ENCODE results near the gene ERP44.

DNA sequence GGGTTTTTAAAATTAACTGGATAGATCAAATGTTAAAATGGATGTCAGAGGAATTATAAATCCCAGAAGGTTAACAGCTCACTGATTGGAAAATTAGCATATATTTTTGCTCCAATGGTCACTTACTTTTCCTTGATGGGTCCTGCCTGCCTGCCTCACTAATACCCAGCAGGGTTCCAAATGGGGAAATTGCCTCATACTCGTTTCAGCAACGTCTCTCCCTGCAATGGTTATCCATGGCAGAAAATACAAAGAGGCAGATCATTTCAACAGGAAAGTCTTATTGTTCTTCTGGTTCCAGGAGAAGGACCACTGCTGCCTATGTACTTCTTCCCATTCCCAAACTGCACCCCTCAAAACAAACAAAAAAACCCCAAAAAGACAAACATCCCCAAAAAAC, 71.3 kb downstream of the ERP44 start:
- TF ChIP-seq, protein P1, sequence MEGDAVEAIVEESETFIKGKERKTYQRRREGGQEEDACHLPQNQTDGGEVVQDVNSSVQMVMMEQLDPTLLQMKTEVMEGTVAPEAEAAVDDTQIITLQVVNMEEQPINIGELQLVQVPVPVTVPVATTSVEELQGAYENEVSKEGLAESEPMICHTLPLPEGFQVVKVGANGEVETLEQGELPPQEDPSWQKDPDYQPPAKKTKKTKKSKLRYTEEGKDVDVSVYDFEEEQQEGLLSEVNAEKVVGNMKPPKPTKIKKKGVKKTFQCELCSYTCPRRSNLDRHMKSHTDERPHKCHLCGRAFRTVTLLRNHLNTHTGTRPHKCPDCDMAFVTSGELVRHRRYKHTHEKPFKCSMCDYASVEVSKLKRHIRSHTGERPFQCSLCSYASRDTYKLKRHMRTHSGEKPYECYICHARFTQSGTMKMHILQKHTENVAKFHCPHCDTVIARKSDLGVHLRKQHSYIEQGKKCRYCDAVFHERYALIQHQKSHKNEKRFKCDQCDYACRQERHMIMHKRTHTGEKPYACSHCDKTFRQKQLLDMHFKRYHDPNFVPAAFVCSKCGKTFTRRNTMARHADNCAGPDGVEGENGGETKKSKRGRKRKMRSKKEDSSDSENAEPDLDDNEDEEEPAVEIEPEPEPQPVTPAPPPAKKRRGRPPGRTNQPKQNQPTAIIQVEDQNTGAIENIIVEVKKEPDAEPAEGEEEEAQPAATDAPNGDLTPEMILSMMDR (IDR thresholded peaks at IDR 0.05; ENCODE audit: low read depth, low read length), result no peak
- no peak for TF ChIP-seq POLR2A (IDR thresholded peaks at IDR 0.05; ENCODE audit: extremely low read depth, insufficient read length)
- TF ChIP-seq, protein P2, sequence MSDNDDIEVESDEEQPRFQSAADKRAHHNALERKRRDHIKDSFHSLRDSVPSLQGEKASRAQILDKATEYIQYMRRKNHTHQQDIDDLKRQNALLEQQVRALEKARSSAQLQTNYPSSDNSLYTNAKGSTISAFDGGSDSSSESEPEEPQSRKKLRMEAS (IDR thresholded peaks at IDR 0.05; ENCODE audit: low read depth, low read length), result no peak
- TF ChIP-seq MYC (IDR thresholded peaks at IDR 0.05; ENCODE audit: low read depth, low read length), result no peak
